IPS DF 6.9 (cell line): ENCODE results near the gene RESP18.
"Not testable (repeated sequence)": the region's sequence is repeated elsewhere in the genome, so short reads cannot be mapped to it uniquely, and the experiment has no call there.

ENCODE experiments used
- DNase-seq: peaks from one replicate; pipeline ENCODE4 v3.0.0-alpha.2; 2013; ENCODE audit warnings: low read depth, low spot score
- H3K27ac ChIP-seq: one replicate; pipeline ENCODE4 v1.5.1; 2013; ENCODE audit warnings: low read length, control low read depth
- H3K27me3 ChIP-seq: 2 replicates; pipeline ENCODE4 v1.6.1; 2013; ENCODE audit warnings: mild to moderate bottlenecking, low read length; ENCODE audit not compliant: control insufficient read depth, insufficient read depth
- H3K36me3 ChIP-seq: 2 replicates; pipeline ENCODE4 v1.6.1; 2013; ENCODE audit warnings: low read length; ENCODE audit not compliant: control insufficient read depth, insufficient read depth
- H3K4me1 ChIP-seq: 2 replicates; pipeline ENCODE4 v1.6.1; 2013; ENCODE audit warnings: low read length; ENCODE audit not compliant: control insufficient read depth, insufficient read depth
- H3K4me3 ChIP-seq: 2 replicates; pipeline ENCODE4 v1.5.1; 2013; ENCODE audit warnings: mild to moderate bottlenecking, low read length
- H3K9me3 ChIP-seq: 2 replicates; pipeline ENCODE4 v1.6.1; 2013; ENCODE audit warnings: low read length, inconsistent platforms; ENCODE audit not compliant: control insufficient read depth, insufficient read depth
- WGBS: extraction: QIAGEN DNeasy Blood & Tissue Kit; methylation state at CpG from one replicate; pipeline ENCODE4 v1.1.7; 2013; ENCODE audit warnings: mixed read lengths, missing lambda C conversion rate; ENCODE audit not compliant: insufficient read length, insufficient coverage; 5-methylcytosine and 5-hydroxymethylcytosine counted together

Gene RESP18

DNA sequence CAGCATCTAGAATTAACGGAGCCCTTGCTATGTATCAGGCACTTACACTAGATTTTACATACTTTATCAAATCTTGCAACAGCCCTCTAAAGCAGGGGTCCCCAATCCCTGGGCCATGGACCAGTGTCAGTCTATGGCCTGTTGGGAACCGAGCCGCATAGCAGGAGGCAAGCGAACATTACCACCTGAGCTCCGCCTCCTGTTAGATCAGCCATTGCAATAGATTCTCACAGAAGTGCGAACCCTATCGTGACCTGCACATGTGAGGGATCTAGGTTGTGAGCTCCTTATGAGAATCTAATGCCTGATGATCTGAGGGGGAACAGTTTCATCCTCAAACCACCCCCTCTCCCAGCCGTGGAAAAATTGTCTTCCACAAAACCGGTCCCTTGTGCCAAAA is 39.9 kb downstream of the RESP18 start:
- no peak for DNase-seq
- H3K36me3 ChIP-seq: no peaks in the 10 kb centered on the region; the same call in 1 of the 2 replicates
- WGBS: no CpG with 5 or more reads among the region's 9 CpGs
- peaks cover 3% of the 10 kb centered on the region; the same call in 1 of the 2 replicates for H3K4me1 ChIP-seq
- no peak overlapping the region for H3K4me3 ChIP-seq
- H3K9me3 ChIP-seq: no peaks in the 10 kb centered on the region
- H3K27ac ChIP-seq: no peak overlapping the region
- H3K27me3 ChIP-seq: peaks cover 2% of the 10 kb centered on the region; the same call in 1 of the 2 replicates

GRCh38 chr2:219291910-219292490 is 40.5 kb downstream of the RESP18 start:
- no peak overlapping the region for H3K4me3 ChIP-seq
- no peaks in the 10 kb centered on the region for H3K9me3 ChIP-seq
- H3K4me1 ChIP-seq: peaks cover 3% of the 10 kb centered on the region; the same call in 1 of the 2 replicates
- no peak for DNase-seq
- WGBS: no CpG with 5 or more reads among the region's 4 CpGs
- peaks cover 2% of the 10 kb centered on the region; the same call in 1 of the 2 replicates for H3K27me3 ChIP-seq
- H3K36me3 ChIP-seq: no peaks in the 10 kb centered on the region; the same call in 1 of the 2 replicates
- no peak overlapping the region for H3K27ac ChIP-seq

- Histone ChIP-seq H3K36me3 (no peaks in the 10 kb centered on the region; the same call in 1 of the 2 replicates), H3K4me3 (no peak overlapping the region), H3K27ac (no peak overlapping the region), H3K9me3 (no peaks in the 10 kb centered on the region), H3K27me3 (peaks cover 2% of the 10 kb centered on the region; the same call in 1 of the 2 replicates), H3K4me1 (peaks cover 8% of the 10 kb centered on the region; the same call in 1 of the 2 replicates)
- DNase-seq: no peak
- no CpG with 5 or more reads among the region's 7 CpGs for WGBS
These were observed 41.1 kb downstream of the RESP18 start for GRCh38 chr2:219291394-219291793.

- no CpG with 5 or more reads among the region's 16 CpGs for WGBS
- Histone ChIP-seq H3K4me3 (no peak overlapping the region), H3K27me3 (peaks cover 2% of the 10 kb centered on the region; the same call in 1 of the 2 replicates), H3K9me3 (no peaks in the 10 kb centered on the region), H3K4me1 (peaks cover 11% of the 10 kb centered on the region), H3K36me3 (no peaks in the 10 kb centered on the region; the same call in 1 of the 2 replicates), H3K27ac (no peak overlapping the region)
- DNase-seq: no peak
These were observed 42.0 kb downstream of the RESP18 start for GRCh38 chr2:219290381-219291171.

DNA sequence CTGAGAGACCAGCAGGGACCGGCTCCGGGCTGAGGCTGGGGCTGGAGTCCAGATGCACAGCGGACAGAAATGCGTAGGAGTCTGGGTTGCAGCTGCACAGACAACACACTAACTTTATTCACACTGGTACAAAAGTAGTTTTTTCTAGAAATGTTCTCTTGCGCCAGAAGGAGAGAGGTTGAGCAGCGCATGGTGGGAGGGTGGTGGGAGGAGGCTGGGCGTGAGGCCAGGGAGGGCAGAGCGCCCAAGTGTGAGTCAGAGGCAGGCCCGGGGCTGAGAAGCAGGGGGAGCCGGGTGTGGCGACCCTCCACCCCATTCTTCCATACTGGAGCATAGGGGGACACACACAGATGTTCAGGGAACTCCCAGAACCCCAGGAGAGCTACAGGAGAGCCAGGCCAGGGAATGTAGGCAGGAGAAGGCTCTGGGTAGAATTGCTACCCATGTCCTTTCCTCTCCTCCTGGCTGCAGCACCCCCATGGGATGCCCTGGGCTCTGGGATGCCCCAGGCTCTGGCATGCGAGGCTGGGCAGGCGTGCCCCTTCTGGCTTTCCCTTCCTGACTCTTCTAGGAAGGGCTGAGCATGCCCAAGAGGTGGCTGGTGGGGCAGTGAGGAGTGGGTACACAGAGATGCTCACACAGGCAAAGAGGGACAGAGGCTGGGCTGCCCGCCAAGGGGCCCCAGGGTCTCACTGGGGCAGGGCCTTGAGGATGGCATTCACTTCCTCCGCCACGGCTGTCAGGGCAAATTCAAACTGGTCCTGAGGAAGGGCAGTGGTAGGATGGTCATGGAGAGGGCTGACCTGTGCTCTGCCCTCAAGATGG is 42.8 kb downstream of the RESP18 start:
- no peaks in the 10 kb centered on the region; the same call in 1 of the 2 replicates for H3K36me3 ChIP-seq
- no CpG with 5 or more reads among the region's 16 CpGs for WGBS
- H3K27ac ChIP-seq: no peak overlapping the region
- DNase-seq: no peak
- peaks cover 9% of the 10 kb centered on the region; the same call in 1 of the 2 replicates for H3K4me1 ChIP-seq
- no peaks in the 10 kb centered on the region for H3K9me3 ChIP-seq
- no peak overlapping the region for H3K4me3 ChIP-seq
- H3K27me3 ChIP-seq: no peaks in the 10 kb centered on the region

GRCh38 chr2:219289195-219289536 is 43.4 kb downstream of the RESP18 start:
- no CpG with 5 or more reads among the region's 6 CpGs for WGBS
- H3K4me3 ChIP-seq: no peak overlapping the region
- DNase-seq: no peak
- no peaks in the 10 kb centered on the region for H3K27me3 ChIP-seq
- no peak overlapping the region for H3K27ac ChIP-seq
- H3K36me3 ChIP-seq: peaks cover 4% of the 10 kb centered on the region
- peaks cover 9% of the 10 kb centered on the region; the same call in 1 of the 2 replicates for H3K4me1 ChIP-seq
- no peaks in the 10 kb centered on the region for H3K9me3 ChIP-seq

DNA sequence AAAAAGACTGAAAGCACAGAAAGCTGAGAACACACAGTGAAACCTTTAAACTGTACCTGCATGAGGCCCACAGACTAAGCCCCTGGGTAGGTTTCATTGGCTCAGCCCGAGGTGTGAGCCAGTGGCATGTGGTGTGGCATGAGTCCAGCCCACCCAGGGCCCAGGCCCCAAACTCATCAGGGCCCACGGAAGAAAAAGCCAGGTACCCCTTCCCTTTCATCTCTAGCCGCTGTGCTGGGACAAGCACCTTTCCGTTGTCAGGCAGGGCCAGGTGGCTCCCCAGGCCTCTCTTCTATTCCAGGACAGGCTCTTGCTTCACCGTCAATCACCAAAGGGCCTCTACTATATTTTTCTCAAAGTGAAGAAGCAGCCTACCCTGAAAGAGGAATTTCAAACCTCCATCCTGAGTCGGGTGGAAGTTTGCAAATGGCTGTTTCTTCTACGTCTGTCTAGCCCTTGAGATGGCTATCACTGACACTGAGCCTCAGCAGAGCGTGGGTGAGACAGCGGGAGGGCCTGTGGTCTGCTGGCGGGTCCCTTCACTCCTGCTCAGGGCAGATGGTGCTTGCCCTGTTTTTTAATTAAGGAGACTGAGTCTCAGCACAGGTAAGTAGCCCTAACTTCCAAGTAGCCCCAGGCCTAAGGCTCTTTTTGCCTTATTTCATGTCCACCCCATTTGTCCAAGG is 44.8 kb downstream of the RESP18 start:
- Histone ChIP-seq H3K27me3 (no peaks in the 10 kb centered on the region), H3K9me3 (no peaks in the 10 kb centered on the region), H3K4me1 (peaks cover 7% of the 10 kb centered on the region; the same call in 1 of the 2 replicates), H3K4me3 (no peak overlapping the region), H3K36me3 (peaks cover 4% of the 10 kb centered on the region), H3K27ac (no peak overlapping the region)
- no CpG with 5 or more reads among the region's 10 CpGs for WGBS
- DNase-seq: no peak

DNA sequence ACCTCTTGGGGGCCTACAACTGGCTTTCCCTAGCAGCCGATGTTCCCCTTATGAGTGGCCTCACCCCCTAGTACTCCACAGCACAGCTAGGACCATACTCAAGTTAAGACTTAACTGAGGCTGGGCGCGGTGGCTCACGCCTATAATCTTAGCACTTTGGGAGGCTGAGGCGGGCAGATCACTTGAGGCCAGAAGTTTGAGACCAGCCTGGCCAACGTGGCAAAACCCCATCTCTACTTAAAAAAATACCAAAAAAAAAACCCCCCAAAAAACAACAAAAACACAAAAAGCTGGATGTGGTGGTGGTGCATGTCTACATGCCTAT is 45.5 kb downstream of the RESP18 start:
- DNase-seq, H3K4me3 ChIP-seq, H3K4me1 ChIP-seq, H3K9me3 ChIP-seq, H3K27ac ChIP-seq, H3K36me3 ChIP-seq, H3K27me3 ChIP-seq: not testable (repeated sequence)
- WGBS: no CpG with 5 or more reads among the region's 6 CpGs

DNA sequence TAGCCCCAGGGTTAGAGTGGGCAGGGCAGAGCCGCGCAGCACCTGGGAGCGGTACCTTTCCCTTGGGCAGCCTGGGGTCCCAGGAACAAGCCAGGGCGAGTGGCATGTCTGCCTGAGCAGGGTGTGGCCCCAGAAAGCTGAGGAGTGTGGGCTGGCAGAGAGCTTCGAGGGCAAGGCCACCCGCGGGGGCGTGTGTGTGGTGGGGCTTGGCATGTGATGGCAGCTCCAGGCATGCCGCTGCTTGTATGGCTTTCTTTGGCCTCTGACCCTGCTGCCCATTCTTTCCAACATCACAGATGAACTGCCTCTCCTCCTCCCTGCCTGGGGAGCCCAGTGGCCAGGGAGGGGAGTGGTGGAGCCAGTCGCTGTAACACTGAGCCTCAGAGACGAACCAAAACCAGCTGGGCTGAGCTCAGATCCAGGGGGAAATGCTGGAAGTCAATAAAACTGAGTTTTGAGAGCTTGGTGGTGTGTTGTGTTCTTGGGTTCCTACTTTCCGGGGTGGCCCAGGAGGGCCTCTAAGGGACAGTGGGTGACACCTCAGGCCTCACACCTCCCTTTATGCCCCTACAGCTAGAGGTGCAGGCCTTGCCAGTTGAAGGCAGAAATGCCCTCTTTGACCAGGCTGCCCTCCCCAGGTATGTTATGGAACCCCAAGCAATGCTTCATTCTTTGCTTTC is 46.0 kb downstream of the RESP18 start:
- no peak for DNase-seq
- Histone ChIP-seq H3K27ac (no peak overlapping the region), H3K4me3 (no peak overlapping the region), H3K27me3 (no peaks in the 10 kb centered on the region), H3K4me1 (peaks cover 7% of the 10 kb centered on the region; the same call in 1 of the 2 replicates), H3K36me3 (peaks cover 4% of the 10 kb centered on the region), H3K9me3 (no peaks in the 10 kb centered on the region)
- WGBS: no CpG with 5 or more reads among the region's 12 CpGs
